ENCODE measurements around the gene RPS3. TPM values are rescaled to one million over a fixed set of nuclear protein-coding genes. Genes with fewer than 3 reads are reported as not detected.

The RPS3 gene
- total and polyA plus RNA-seq, 2 of the 13 experiments (the other 11 are each of a cell fraction or from before 2014, with no cell fraction given): 2,143 to 3,616 TPM

- no peak; the same call in 1 of the 2 replicates for TF ChIP-seq PBX3 (CRISPR knock-in tag; IDR thresholded peaks at IDR 0.05; ENCODE audit: borderline replicate concordance)
- TF ChIP-seq CREBL2 (CRISPR knock-in tag; IDR thresholded peaks at IDR 0.05; ENCODE audit: borderline replicate concordance): peak; percentile 88; the same call in 1 of the 2 replicates
- TF ChIP-seq MAX (IDR thresholded peaks at IDR 0.05): peak; percentile 94
- TF ChIP-seq ZNF687 (CRISPR knock-in tag; IDR thresholded peaks at IDR 0.05): peak; percentile 94
- peak; percentile 84 for TF ChIP-seq ZNF691 (CRISPR knock-in tag; IDR thresholded peaks at IDR 0.05; ENCODE audit: borderline replicate concordance, low read depth)
- no peak for TF ChIP-seq EZH2 (conservative IDR thresholded peaks at IDR 0.05; ENCODE audit: low read depth, low read length)
- TF ChIP-seq ZSCAN9 (CRISPR knock-in tag; IDR thresholded peaks at IDR 0.05; ENCODE audit: borderline replicate concordance): peak; percentile 88
- TF ChIP-seq DNMT3B (CRISPR knock-in tag; conservative IDR thresholded peaks at IDR 0.05): peak; percentile 94
- TF ChIP-seq ARNT2 (CRISPR knock-in tag; IDR thresholded peaks at IDR 0.05; ENCODE audit: low read depth): peak; percentile 88
- TF ChIP-seq ZNF160 (CRISPR knock-in tag; IDR thresholded peaks at IDR 0.05): peak; percentile 91
- TF ChIP-seq MLXIP (CRISPR knock-in tag; IDR thresholded peaks at IDR 0.05; ENCODE audit: borderline replicate concordance): no peak
- peak; percentile 47; the same call in 1 of the 2 replicates for TF ChIP-seq SNAPC5 (CRISPR knock-in tag; IDR thresholded peaks at IDR 0.05; ENCODE audit: borderline replicate concordance)
- TF ChIP-seq TFE3 (CRISPR knock-in tag; IDR thresholded peaks at IDR 0.05): peak; percentile 61
- peak; percentile 91 for TF ChIP-seq ZNF335 (CRISPR knock-in tag; IDR thresholded peaks at IDR 0.05)
- peak; percentile 78; the same call in 1 of the 2 replicates for TF ChIP-seq ZNF839 (CRISPR knock-in tag; IDR thresholded peaks at IDR 0.05; ENCODE audit: borderline replicate concordance)
- TF ChIP-seq KDM2A (CRISPR knock-in tag; IDR thresholded peaks at IDR 0.05; ENCODE audit: borderline replicate concordance, low read depth): peak; percentile 96; the same call in 1 of the 2 replicates
Measured at GRCh38 chr11:75399344-75400145, at the start of gene RPS3 (continued).

Measured in HepG2 (cell line).